Activated CD8-positive, alpha-beta memory T cell treated with anti-CD3 and anti-CD28 coated beads, Interleukin-2, amount 50 U/mL, for 24 hours (primary cell): ENCODE data around the gene EHMT1.

Experiments
- DNase-seq: peaks from one replicate; pipeline ENCODE4 v3.0.0-alpha.2; 2020; ENCODE audit errors: extremely low read depth

Gene EHMT1

GRCh38 chr9:137784641-137785513, 166.1 kb downstream of the EHMT1 start:
- no peak for DNase-seq

- DNase-seq, result no peak
Measured at GRCh38 chr9:137785704-137786161, 166.9 kb downstream of the EHMT1 start.

- no peak for DNase-seq
Measured at GRCh38 chr9:137786511-137786920, 167.7 kb downstream of the EHMT1 start.

- DNase-seq, result no peak
Measured at GRCh38 chr9:137787381-137787780, 168.6 kb downstream of the EHMT1 start.

- DNase-seq, result no peak
Measured at GRCh38 chr9:137787786-137788505, 169.1 kb downstream of the EHMT1 start.

- DNase-seq, result no peak
Measured at GRCh38 chr9:137788561-137789294, 169.9 kb downstream of the EHMT1 start.

GRCh38 chr9:137789295-137789895, 170.6 kb downstream of the EHMT1 start:
- DNase-seq, result no peak

- no peak for DNase-seq
Measured at GRCh38 chr9:137791947-137792346, 173.1 kb downstream of the EHMT1 start.

GRCh38 chr9:137793196-137793841, 174.5 kb downstream of the EHMT1 start:
- DNase-seq, result no peak

- DNase-seq, result no peak
Measured at GRCh38 chr9:137795156-137795666, 176.4 kb downstream of the EHMT1 start.

- no peak for DNase-seq
Measured at GRCh38 chr9:137797206-137798120, 178.7 kb downstream of the EHMT1 start.

- DNase-seq, result no peak
Measured at GRCh38 chr9:137798142-137798541, 179.3 kb downstream of the EHMT1 start.

GRCh38 chr9:137798901-137799629, 180.3 kb downstream of the EHMT1 start:
- DNase-seq, result no peak

- no peak for DNase-seq
Measured at GRCh38 chr9:137799630-137799983, 180.8 kb downstream of the EHMT1 start.

- no peak for DNase-seq
Measured at GRCh38 chr9:137800196-137801022, 181.6 kb downstream of the EHMT1 start.

GRCh38 chr9:137801023-137801319, 182.2 kb downstream of the EHMT1 start:
- no peak for DNase-seq

GRCh38 chr9:137802021-137802420, 183.2 kb downstream of the EHMT1 start:
- DNase-seq, result no peak

- no peak for DNase-seq
Measured at GRCh38 chr9:137802521-137803243, 183.9 kb downstream of the EHMT1 start.
